Measurements from ENCODE around the gene OR13C3. TPM values are rescaled to one million over a fixed set of nuclear protein-coding genes. Genes with fewer than 3 reads are reported as not detected.

Gene OR13C3
- total RNA-seq, 1 donor from 2014 or later: not detected

Other genes starting within 250 kb of the OR13C3 start
- gene OR13F1, start 32.6 kb downstream of the OR13C3 start, total RNA-seq: not detected
- gene OR13C4, start 9.6 kb downstream of the OR13C3 start, total RNA-seq: not detected
- gene OR13C8, start 32.3 kb upstream of the OR13C3 start, total RNA-seq: not detected
- not detected for gene OR13C5, start 62.6 kb upstream of the OR13C3 start, total RNA-seq
- gene OR13C2, start 68.8 kb upstream of the OR13C3 start, total RNA-seq: not detected
- not detected for gene OR13C9, start 81.3 kb upstream of the OR13C3 start, total RNA-seq
- gene OR13D1, start 157.7 kb upstream of the OR13C3 start, total RNA-seq: not detected
- 18.7 TPM for gene NIPSNAP3A, start 210.8 kb upstream of the OR13C3 start, total RNA-seq
- 29.9 TPM for gene NIPSNAP3B, start 227.3 kb upstream of the OR13C3 start, total RNA-seq